Immature natural killer cell (primary cell): ENCODE data around the gene ITGA3. TPM values are rescaled to one million over a fixed set of nuclear protein-coding genes. Genes with fewer than 3 reads are reported as not detected.

ENCODE experiments used
- DNase-seq, 3 donors: peaks; one replicate each; pipeline ENCODE4 v3.0.0; 2022; ENCODE audit warnings: mixed read lengths in 1 of 3
- H3K27ac Mint-ChIP-seq, 6 donors: one replicate each; pipeline ENCODE4 v1.8.0; 2020; ENCODE audit warnings: mixed read lengths in 6 of 6, mild to moderate bottlenecking in 5 of 6, inconsistent platforms in 4 of 6, moderate library complexity in 3 of 6
- H3K27me3 Mint-ChIP-seq, 3 donors: one replicate each; pipeline ENCODE4 v1.8.0; 2020 to 2021; ENCODE audit warnings: low read depth in 3 of 3, mild to moderate bottlenecking in 3 of 3, mixed read lengths in 3 of 3, moderate library complexity in 3 of 3, inconsistent platforms in 1 of 3
- H3K36me3 Mint-ChIP-seq, 3 donors: one replicate each; pipeline ENCODE4 v1.8.0; 2020; ENCODE audit warnings: mixed read lengths in 3 of 3, inconsistent platforms in 2 of 3, mild to moderate bottlenecking in 2 of 3
- H3K4me1 Mint-ChIP-seq, 2 donors: one replicate each; pipeline ENCODE4 v1.8.0; 2020; ENCODE audit warnings: inconsistent platforms in 2 of 2, mild to moderate bottlenecking in 2 of 2, mixed read lengths in 2 of 2, moderate library complexity in 1 of 2
- H3K4me3 Mint-ChIP-seq, 5 donors: one replicate each; pipeline ENCODE4 v1.8.0; 2020; ENCODE audit warnings: mild to moderate bottlenecking in 5 of 5, mixed read lengths in 5 of 5, inconsistent platforms in 3 of 5, moderate library complexity in 3 of 5
- H3K9me3 Mint-ChIP-seq, 6 donors: one replicate each; pipeline ENCODE4 v1.8.0; 2020; ENCODE audit warnings: mild to moderate bottlenecking in 6 of 6, mixed read lengths in 6 of 6, inconsistent platforms in 4 of 6, moderate library complexity in 3 of 6
- polyA plus RNA-seq, 3 donors: library from polyadenylated mRNA; unstranded; fragments of 300-500 nt; fragmentation: Illumina TruSeq; gene quantifications; one replicate each; pipeline ENCODE4 v1.2.3, GENCODE V29; 2021

Gene ITGA3
- polyA plus RNA-seq, 3 donors from 2014 or later = 0.54 to 1.1 TPM; not detected in 1

DNA sequence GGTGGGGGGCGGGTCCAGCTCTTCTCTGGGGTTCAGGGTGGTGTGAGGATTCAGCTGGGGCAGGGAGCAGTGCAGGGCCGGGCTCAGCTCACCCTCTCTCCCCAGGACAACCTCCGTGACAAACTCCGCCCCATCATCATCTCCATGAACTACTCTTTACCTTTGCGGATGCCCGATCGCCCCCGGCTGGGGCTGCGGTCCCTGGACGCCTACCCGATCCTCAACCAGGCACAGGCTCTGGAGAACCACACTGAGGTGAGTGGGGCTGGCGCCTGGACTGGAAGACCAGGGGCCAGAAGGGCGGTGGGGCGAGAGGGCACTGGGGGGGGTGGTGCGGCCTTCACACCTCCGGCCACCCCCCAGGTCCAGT, 20.3 kb downstream of the ITGA3 start:
- DNase-seq = no peak
- Mint-ChIP-seq H3K36me3 (no peaks in the 10 kb centered on the region), H3K27ac (no peak overlapping the region), H3K4me3 (no peak overlapping the region), H3K27me3 (peaks cover 2 to 7% (median 4%) of the 10 kb centered on the region in 3 donors), H3K4me1 (no peaks in the 10 kb centered on the region), H3K9me3 (no peaks in the 10 kb centered on the region)

DNA sequence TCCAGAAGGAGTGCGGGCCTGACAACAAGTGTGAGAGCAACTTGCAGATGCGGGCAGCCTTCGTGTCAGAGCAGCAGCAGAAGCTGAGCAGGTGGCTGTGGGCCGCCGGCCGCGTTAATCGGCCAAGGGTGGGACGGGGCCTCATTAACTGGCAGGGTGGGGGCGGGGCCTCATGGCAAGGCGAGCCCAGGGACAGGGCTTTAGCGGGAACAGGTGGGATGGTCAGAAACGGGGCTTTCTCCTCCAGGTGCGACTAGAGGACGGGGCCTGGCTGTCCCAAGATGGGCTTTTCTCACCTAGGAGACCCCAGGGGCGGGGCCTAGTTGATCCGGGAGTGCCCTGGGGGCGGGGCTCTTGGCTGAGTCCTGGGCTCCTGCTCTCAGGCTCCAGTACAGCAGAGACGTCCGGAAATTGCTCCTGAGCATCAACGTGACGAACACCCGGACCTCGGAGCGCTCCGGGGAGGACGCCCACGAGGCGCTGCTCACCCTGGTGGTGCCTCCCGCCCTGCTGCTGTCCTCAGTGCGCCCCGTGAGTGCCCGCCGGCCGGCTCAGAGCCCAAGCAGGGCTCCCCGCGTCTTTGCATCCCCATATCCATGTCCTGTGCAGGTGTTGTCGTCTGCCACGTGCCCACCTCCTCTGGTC, 20.8 kb downstream of the ITGA3 start:
- no peak for DNase-seq
- H3K4me3 Mint-ChIP-seq = no peak overlapping the region
- H3K27me3 Mint-ChIP-seq = peaks cover 2 to 7% (median 4%) of the 10 kb centered on the region in 3 donors
- H3K36me3 Mint-ChIP-seq = no peaks in the 10 kb centered on the region
- H3K9me3 Mint-ChIP-seq = no peaks in the 10 kb centered on the region
- no peak overlapping the region for H3K27ac Mint-ChIP-seq
- no peaks in the 10 kb centered on the region for H3K4me1 Mint-ChIP-seq

DNA sequence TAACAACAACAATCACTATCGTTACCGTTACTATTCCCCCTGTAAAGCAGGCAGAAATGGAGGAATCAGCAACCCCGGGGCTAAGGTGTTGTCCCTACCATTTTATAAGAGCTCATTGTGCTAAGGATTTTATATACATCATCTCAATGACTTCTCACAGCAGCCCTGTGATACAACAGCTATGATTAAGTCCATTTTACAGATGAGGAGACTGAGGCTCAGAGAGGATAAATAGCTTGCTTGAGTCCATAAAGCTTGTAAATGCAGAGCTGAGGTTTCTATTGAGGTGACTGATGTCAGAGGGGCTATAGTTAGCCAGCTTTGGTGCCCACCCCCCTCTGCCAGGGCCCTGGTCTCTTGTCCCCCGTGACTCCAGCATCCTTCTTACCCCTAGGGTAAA, 22.5 kb downstream of the ITGA3 start:
- Mint-ChIP-seq H3K4me1 (no peaks in the 10 kb centered on the region), H3K9me3 (no peaks in the 10 kb centered on the region), H3K27me3 (peaks cover 2 to 8% (median 3%) of the 10 kb centered on the region in 3 donors), H3K27ac (no peak overlapping the region), H3K36me3 (no peaks in the 10 kb centered on the region), H3K4me3 (no peak overlapping the region)
- DNase-seq = no peak

DNA sequence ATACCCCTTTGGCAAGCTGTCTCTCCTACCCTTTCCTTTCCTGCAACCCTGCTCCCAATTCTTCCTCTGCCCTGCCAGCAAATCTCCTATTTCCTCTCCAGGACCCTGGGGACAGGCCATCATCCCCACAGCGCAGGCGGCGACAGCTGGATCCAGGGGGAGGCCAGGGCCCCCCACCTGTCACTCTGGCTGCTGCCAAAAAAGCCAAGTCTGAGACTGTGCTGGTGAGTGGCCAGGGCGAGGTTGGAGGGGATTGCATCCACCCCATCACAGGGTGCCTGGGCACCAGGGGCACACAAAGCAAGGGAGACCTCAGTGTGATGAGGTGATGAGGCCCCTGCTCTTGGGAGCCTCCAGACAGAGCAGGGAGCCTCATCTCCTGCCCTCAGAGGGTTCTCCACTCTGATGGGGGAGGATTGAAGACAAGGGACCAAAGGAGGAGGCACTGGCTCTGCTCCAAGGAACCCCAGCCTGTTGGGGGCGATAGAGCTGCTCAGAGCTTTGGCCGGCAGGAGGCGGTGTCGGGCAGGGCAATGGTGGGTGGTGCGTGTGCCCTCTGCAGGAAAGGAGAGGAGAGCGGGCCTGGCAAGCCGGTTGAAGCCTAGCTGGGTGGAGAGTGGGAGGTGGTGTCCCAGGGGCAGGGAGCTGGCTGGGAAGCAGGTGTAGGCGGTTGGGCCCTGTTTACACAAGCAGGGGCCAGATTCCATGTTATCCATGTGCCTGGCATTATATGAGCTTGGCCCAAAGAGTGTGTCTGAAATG, 23.6 kb downstream of the ITGA3 start:
- no peaks in the 10 kb centered on the region for H3K36me3 Mint-ChIP-seq
- H3K9me3 Mint-ChIP-seq = no peaks in the 10 kb centered on the region
- H3K27ac Mint-ChIP-seq = no peak overlapping the region
- no peaks in the 10 kb centered on the region for H3K4me1 Mint-ChIP-seq
- H3K27me3 Mint-ChIP-seq = peaks cover 2 to 8% (median 3%) of the 10 kb centered on the region in 3 donors
- no peak overlapping the region for H3K4me3 Mint-ChIP-seq
- no peak for DNase-seq

DNA sequence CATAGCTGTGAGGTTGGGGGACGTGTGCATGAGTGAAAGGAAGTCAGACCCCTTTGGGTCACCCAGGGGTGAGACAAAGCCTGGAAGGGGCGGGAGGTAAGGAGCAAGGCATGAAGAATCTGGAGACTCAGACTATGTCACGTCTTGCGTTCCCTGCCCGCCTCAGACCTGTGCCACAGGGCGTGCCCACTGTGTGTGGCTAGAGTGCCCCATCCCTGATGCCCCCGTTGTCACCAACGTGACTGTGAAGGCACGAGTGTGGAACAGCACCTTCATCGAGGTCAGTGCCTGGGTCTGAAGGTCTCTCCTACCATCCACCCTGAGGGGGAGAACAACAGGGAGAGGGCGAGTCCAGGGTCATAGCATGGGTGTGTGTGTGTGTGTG, 24.2 kb downstream of the ITGA3 start:
- H3K9me3 Mint-ChIP-seq = no peaks in the 10 kb centered on the region
- no peak overlapping the region for H3K4me3 Mint-ChIP-seq
- H3K27ac Mint-ChIP-seq = peak overlapping the region in 1 of 6 donors; percentile 63
- peaks cover 1 to 8% (median 2%) of the 10 kb centered on the region in 3 donors for H3K27me3 Mint-ChIP-seq
- no peaks in the 10 kb centered on the region for H3K4me1 Mint-ChIP-seq
- H3K36me3 Mint-ChIP-seq = no peaks in the 10 kb centered on the region
- DNase-seq = no peak

DNA sequence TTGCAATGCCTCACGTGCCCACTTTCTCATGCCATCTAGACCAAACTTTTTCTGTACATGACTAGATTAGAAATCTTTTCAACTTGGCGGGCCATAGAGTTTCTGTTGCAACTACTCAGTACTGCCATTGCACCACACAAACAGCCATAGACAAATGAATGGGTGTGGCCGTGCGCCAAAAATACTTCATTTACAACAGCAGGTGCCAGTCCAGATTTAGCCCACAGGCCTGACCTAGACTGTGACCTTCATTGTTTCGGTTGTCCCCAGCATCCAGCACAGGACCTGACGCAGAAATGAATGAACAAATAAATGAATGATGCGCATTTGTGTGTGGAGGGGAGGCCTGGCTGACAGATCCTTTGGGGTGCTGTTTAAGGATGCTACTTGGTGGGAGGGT, 24.9 kb downstream of the ITGA3 start:
- Mint-ChIP-seq H3K36me3 (no peaks in the 10 kb centered on the region), H3K27me3 (peaks cover 1 to 8% (median 2%) of the 10 kb centered on the region in 3 donors), H3K4me3 (no peak overlapping the region), H3K4me1 (no peaks in the 10 kb centered on the region), H3K27ac (peak overlapping the region in 1 of 6 donors; percentile 63), H3K9me3 (no peaks in the 10 kb centered on the region)
- no peak for DNase-seq

DNA sequence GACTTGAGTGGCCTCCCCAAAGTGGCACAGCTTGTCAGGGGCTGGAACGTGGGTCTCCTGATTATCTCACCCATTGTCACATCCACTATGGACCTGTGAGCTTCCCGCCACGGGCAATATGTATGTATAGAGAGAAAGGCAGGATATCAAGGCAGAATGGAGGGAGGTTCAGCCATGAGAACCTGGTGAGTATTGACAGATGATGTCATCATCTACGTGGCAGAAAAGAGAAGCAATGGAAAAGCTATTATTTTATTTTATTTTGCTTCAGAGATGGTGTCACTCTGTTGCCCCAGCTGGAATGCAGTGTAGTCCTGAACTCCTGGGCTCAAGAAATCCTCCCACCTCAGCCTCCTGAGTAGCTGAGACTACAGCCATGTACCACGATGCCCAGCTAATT, 25.8 kb downstream of the ITGA3 start:
- H3K4me1 Mint-ChIP-seq = no peaks in the 10 kb centered on the region
- H3K27me3 Mint-ChIP-seq = peaks cover 1 to 8% (median 2%) of the 10 kb centered on the region in 3 donors
- no peaks in the 10 kb centered on the region for H3K9me3 Mint-ChIP-seq
- no peaks in the 10 kb centered on the region for H3K36me3 Mint-ChIP-seq
- no peak overlapping the region for H3K27ac Mint-ChIP-seq
- no peak for DNase-seq
- no peak overlapping the region for H3K4me3 Mint-ChIP-seq

DNA sequence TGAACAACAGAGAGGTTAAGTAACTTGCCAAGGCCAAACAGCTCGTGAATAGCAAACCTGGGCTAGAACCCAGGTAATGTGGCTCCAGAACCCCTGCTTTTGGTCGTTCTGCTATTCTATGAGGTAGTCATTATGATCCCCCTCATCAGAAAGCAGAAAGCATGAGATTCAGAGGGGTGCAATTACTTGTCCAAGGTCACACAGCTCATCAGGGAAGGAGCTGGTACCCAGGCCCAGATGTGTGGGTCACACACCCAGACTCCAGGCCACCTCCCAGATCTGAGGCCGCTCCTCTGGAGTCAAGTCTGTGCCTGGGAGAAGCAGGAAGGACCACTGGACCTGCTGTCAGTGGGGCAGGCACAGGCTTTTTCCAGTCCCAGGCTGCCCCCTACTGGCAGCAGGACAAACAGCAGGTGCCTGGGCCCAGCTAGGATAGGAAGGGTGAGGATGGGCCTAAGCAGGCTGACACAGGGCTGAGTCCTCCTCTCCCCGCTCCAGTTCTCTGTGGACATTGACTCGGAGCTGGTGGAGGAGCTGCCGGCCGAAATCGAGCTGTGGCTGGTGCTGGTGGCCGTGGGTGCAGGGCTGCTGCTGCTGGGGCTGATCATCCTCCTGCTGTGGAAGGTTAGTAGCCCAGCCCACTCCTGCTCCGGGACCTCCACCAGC, 31.5 kb downstream of the ITGA3 start:
- Mint-ChIP-seq H3K9me3 (no peaks in the 10 kb centered on the region), H3K4me1 (no peaks in the 10 kb centered on the region), H3K4me3 (no peak overlapping the region), H3K27me3 (peaks cover under 1 to 2% (median 2%) of the 10 kb centered on the region in 3 donors), H3K36me3 (no peaks in the 10 kb centered on the region), H3K27ac (no peak overlapping the region)
- DNase-seq = peak; percentile 63 to 71 (median 66)

DNA sequence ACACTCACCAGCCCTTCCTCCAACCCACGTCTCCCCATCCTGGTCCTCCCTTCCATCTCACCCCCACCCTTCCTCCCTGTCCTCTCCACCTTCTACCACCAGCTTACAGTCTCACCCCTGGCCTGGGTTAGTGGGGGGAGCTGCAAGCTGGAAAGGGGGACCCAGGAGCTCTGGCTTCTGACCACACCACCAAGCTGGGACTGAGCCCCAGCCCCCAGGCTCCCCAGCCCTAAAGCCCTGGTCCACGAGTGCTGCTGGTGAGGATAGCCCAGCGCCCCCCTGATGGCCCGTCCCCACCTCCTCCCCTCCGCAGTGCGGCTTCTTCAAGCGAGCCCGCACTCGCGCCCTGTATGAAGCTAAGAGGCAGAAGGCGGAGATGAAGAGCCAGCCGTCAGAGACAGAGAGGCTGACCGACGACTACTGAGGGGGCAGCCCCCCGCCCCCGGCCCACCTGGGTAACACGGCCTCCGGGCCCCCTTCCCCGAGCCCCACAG, 32.0 kb downstream of the ITGA3 start:
- H3K4me1 Mint-ChIP-seq = no peaks in the 10 kb centered on the region
- no peak overlapping the region for H3K27ac Mint-ChIP-seq
- no peaks in the 10 kb centered on the region for H3K9me3 Mint-ChIP-seq
- no peak overlapping the region for H3K4me3 Mint-ChIP-seq
- peaks cover 0 to 2% (median 2%) of the 10 kb centered on the region in 3 donors for H3K27me3 Mint-ChIP-seq
- no peak for DNase-seq
- H3K36me3 Mint-ChIP-seq = no peaks in the 10 kb centered on the region

DNA sequence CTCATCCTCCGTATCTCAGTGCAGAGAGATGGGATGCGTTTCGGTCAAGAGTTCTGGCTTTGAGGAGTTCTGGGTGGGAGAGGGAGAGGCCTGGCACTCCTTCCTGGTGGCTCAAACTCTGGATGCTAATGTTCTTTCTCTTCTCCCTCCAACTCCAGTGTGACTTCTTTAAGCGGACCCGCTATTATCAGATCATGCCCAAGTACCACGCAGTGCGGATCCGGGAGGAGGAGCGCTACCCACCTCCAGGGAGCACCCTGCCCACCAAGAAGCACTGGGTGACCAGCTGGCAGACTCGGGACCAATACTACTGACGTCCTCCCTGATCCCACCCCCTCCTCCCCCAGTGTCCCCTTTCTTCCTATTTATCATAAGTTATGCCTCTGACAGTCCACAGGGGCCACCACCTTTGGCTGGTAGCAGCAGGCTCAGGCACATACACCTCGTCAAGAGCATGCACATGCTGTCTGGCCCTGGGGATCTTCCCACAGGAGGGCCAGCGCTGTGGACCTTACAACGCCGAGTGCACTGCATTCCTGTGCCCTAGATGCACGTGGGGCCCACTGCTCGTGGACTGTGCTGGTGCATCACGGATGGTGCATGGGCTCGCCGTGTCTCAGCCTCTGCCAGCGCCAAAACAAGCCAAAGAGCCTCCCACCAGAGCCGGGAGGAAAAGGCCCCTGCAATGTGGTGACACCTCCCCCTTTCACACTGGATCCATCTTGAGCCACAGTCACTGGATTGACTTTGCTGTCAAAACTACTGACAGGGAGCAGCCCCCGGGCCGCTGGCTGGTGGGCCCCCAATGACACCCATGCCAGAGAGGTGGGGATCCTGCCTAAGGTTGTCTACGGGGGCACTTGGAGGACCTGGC, 33.3 kb downstream of the ITGA3 start:
- no peak for DNase-seq
- Mint-ChIP-seq H3K27ac (no peak overlapping the region), H3K4me1 (peaks cover 0 to 12% of the 10 kb centered on the region in 2 donors), H3K9me3 (no peaks in the 10 kb centered on the region), H3K4me3 (no peak overlapping the region), H3K36me3 (no peaks in the 10 kb centered on the region), H3K27me3 (peaks cover 0 to 4% (median 2%) of the 10 kb centered on the region in 3 donors)

DNA sequence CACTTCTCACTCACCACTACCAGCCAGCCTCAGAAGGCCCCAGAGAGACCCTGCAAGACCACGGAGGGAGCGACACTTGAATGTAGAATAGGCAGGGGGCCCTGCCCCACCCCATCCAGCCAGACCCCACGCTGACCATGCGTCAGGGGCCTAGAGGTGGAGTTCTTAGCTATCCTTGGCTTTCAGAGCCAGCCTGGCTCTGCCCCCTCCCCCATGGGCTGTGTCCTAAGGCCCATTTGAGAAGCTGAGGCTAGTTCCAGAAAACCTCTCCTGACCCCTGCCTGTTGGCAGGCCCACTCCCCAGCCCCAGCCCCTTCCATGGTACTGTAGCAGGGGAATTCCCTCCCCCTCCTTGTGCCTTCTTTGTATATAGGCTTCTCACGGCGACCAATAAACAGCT, 34.2 kb downstream of the ITGA3 start:
- Mint-ChIP-seq H3K4me3 (no peak overlapping the region), H3K27ac (no peak overlapping the region), H3K4me1 (peaks cover 6 to 19% of the 10 kb centered on the region in 2 donors), H3K27me3 (peaks cover 6 to 13% (median 7%) of the 10 kb centered on the region in 3 donors), H3K9me3 (no peaks in the 10 kb centered on the region), H3K36me3 (no peaks in the 10 kb centered on the region)
- no peak for DNase-seq

DNA sequence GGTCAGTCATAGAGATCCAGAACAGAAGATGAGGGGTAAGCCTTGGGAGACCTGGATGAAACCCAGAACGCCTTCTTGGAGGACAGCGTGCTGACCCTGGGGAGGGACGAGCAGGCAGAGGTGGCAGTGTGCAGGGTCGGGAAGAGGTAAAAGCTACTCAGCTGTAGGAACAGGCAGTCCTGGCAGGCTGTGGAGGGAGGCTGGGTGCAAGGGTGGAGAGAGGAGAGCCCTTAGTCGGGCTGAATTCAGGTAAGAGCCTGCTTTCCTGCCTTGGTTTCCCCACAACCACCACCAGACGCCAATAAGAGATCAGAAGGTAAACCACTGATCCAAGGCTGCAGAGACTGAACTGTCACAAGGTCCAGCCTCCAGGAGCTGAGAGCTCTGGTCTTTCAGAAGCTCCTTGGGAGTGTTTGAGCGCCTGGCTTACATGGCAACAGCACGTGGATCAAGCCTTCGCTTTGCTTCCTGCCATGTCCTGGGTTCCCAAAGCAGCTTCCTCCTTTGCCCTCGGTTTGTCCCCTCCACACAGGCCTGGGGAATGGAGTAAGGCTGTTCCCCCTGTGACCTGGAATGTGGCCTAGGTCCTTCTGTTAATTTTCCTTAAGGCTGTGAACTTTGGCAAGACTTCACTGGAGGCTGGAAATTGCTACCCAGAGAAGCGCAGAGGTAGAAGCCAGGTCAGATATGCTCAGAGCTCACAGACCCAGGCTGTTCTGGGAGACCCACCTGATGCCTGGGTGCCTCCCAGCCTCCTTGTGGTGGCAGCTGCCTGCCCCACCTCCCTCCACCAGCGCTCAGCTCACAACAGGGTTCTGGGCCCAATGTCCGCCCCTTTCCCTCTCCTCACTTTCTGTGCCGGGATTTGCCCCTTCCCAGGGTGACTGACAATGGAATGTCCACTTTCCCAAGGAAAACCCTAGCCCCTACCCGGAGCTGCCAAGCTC, 35.3 kb downstream of the ITGA3 start:
- Mint-ChIP-seq H3K36me3 (no peaks in the 10 kb centered on the region), H3K4me1 (peaks cover 15 to 31% of the 10 kb centered on the region in 2 donors), H3K4me3 (no peak overlapping the region), H3K27ac (no peak overlapping the region), H3K9me3 (no peaks in the 10 kb centered on the region), H3K27me3 (peaks cover 6 to 13% (median 11%) of the 10 kb centered on the region in 3 donors)
- no peak for DNase-seq

DNA sequence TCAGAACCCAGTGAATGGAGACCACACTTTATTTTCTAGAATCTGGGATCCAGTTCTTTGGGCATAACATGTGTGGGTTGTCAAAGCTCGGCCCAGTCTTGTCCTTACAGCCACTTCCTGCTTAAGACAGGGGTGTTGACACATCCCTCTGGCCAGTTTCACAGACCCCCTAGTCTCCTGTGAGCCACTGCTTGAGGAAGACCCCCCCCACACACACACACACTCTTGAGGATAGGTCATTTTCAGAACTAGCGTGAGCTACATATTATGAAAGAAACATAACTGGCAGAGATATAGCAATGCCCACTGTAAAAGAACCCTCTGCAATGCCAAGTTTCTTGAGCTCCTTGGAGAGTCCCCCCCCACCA, 36.0 kb downstream of the ITGA3 start:
- H3K4me1 Mint-ChIP-seq = peaks cover 21 to 34% of the 10 kb centered on the region in 2 donors
- H3K4me3 Mint-ChIP-seq = no peak overlapping the region

More for the DNA sequence above, 36.0 kb downstream of the ITGA3 start:
- Mint-ChIP-seq H3K27me3 (peaks cover 6 to 13% (median 11%) of the 10 kb centered on the region in 3 donors), H3K36me3 (no peaks in the 10 kb centered on the region), H3K9me3 (no peaks in the 10 kb centered on the region), H3K27ac (no peak overlapping the region)
- no peak for DNase-seq
